ENCODE data around the gene CRELD1. TPM values are rescaled to one million over a fixed set of nuclear protein-coding genes. Genes with fewer than 3 reads are reported as not detected.
A peak's percentile ranks its signal among the peaks of the same experiment; 100 is the strongest.

Gene CRELD1
- total RNA-seq, 1 experiment from 2014 or later: 15.5 TPM

- Histone ChIP-seq H3K27ac (ENCODE audit: insufficient read length, low read depth, low read length) (no peak overlapping the region), H2BK5ac (ENCODE audit: insufficient read length, low read length) (no peak overlapping the region), H4K20me1 (ENCODE audit: control insufficient read depth, insufficient read depth, insufficient read length) (no peaks in the 10 kb centered on the region), H2BK120ac (ENCODE audit: low read depth, low read length, poor library complexity, severe bottlenecking) (no peak overlapping the region), H3K18ac (ENCODE audit: insufficient read length, low read depth, low read length) (no peak overlapping the region), H4K8ac (replicated peaks; ENCODE audit: insufficient read length, low read depth, low read length) (no peak overlapping the region), H3K14ac (ENCODE audit: insufficient read depth, low read length) (no peak overlapping the region), H3K23me2 (ENCODE audit: insufficient read length, low read depth, low read length, poor library complexity, severe bottlenecking) (peaks cover 7% of the 10 kb centered on the region), H3T11ph (ENCODE audit: low read length) (no peak overlapping the region), H3K27me3 (ENCODE audit: insufficient read depth, low read length) (no peaks in the 10 kb centered on the region), H2AK5ac (ENCODE audit: insufficient read length, low read length) (no peak overlapping the region), H4K5ac (ENCODE audit: insufficient read length, low read depth, low read length) (no peak overlapping the region), H3K9me3 (ENCODE audit: control insufficient read depth, low read depth, low read length) (no peaks in the 10 kb centered on the region), H2BK12ac (ENCODE audit: insufficient read length, low read depth, low read length) (no peak overlapping the region), H2AFZ (ENCODE audit: low read length) (no peak overlapping the region), H2BK20ac (ENCODE audit: low read depth, low read length, poor library complexity, severe bottlenecking) (no peak overlapping the region), H3K9ac (ENCODE audit: extremely low read depth, insufficient read length, low read length) (no peak overlapping the region), H3K4me1 (ENCODE audit: insufficient read depth, low read length) (no peaks in the 10 kb centered on the region; the same call in 1 of the 2 replicates), H3K4me2 (ENCODE audit: insufficient read depth, insufficient read length, low read length) (no peak overlapping the region), H3K79me2 (ENCODE audit: insufficient read depth, low read length) (no peaks in the 10 kb centered on the region), H3K79me1 (ENCODE audit: insufficient read depth, low read depth, low read length, poor library complexity, severe bottlenecking) (no peaks in the 10 kb centered on the region), H4K91ac (ENCODE audit: insufficient read length, low read depth, low read length) (no peak overlapping the region), H2BK15ac (ENCODE audit: low read depth, low read length) (no peak overlapping the region), H3K56ac (ENCODE audit: insufficient read length, low read depth, low read length) (no peak overlapping the region), H3K4ac (ENCODE audit: low read depth, low read length) (no peak overlapping the region), H3K23ac (ENCODE audit: insufficient read length, low read depth, low read length) (no peak overlapping the region)
- Mint-ChIP-seq H3K27ac (no peak overlapping the region), H3K9me3 (peaks cover 0 to 4% of the 10 kb centered on the region in 2 experiments; a peak in 1 of 5 replicates), H3K4me3 (peak overlapping the region in 1 of 2 experiments; percentile 23; a peak in 1 of 5 replicates), H3K27me3 (ENCODE audit: low read depth) (peaks cover 5% of the 10 kb centered on the region), H3K4me1 (peaks cover 10 to 14% of the 10 kb centered on the region in 2 experiments), H3K36me3 (ENCODE audit: insufficient read depth in 1 of 3, low read depth in 3 of 3) (peaks cover 5 to 16% (median 13%) of the 10 kb centered on the region in 3 experiments; a peak in 6 of 7 replicates)
- no CpG with 5 or more reads among the region's 4 CpGs for WGBS (ENCODE audit: extremely low coverage, insufficient read length, low lambda C conversion rate)
- DNase-seq: no peak
- peak; percentile 19; the same call in 2 of the 3 replicates for TF ChIP-seq CTCF (conservative IDR thresholded peaks at IDR 0.05)
These were observed 2.7 kb upstream of the CRELD1 start for GRCh38 chr3:9930804-9931418.
